Inferior parietal cortex (tissue), 1 donor: ENCODE results near the gene YPEL2.

Experiments
- DNase-seq: peaks from one replicate; pipeline ENCODE4 v3.0.0-alpha.2; 2016; ENCODE audit errors: extremely low spot score

YPEL2 gene

GRCh38 chr17:59433586-59433985, 102.1 kb downstream of the YPEL2 start:
- DNase-seq = no peak

GRCh38 chr17:59434429-59434828, 103.0 kb downstream of the YPEL2 start:
- no peak for DNase-seq

GRCh38 chr17:59435238-59435637, 103.8 kb downstream of the YPEL2 start:
- no peak for DNase-seq

GRCh38 chr17:59436900-59437299, 105.4 kb downstream of the YPEL2 start:
- no peak for DNase-seq

- no peak for DNase-seq
These were observed 106.4 kb downstream of the YPEL2 start for GRCh38 chr17:59437791-59438281.

- DNase-seq = no peak
These were observed 107.8 kb downstream of the YPEL2 start for GRCh38 chr17:59439262-59439661.

GRCh38 chr17:59439741-59440211, 108.3 kb downstream of the YPEL2 start:
- DNase-seq = no peak

GRCh38 chr17:59440757-59441463, 109.5 kb downstream of the YPEL2 start:
- peak; percentile 97 for DNase-seq

GRCh38 chr17:59441464-59442096, 110.1 kb downstream of the YPEL2 start:
- no peak for DNase-seq

GRCh38 chr17:59443106-59443505, 111.7 kb downstream of the YPEL2 start:
- DNase-seq = no peak
